GM13976 (cell line): ENCODE results near the gene FKBP5.
"Not testable (repeated sequence)": the region's sequence is repeated elsewhere in the genome, so short reads cannot be mapped to it uniquely, and the experiment has no call there.

Experiments
- DNase-seq: peaks from one replicate; pipeline ENCODE4 v3.0.0; 2012; ENCODE audit warnings: low spot score
- in situ Hi-C: fragments of 300-500 bp; cut with MboI; formaldehyde crosslinking; loops from one replicate; pipeline ENCODE4 v1.12.0; 2022; ENCODE audit warnings: low sequenced_read_pairs, mixed read lengths, inconsistent platforms; ENCODE audit not compliant: unreplicated experiment
- TF ChIP-seq, protein P1 (sequence below): IDR thresholded peaks from 2 replicates; pipeline ENCODE4 v1.5.1; 2012; ENCODE audit warnings: borderline replicate concordance, mild to moderate bottlenecking; ENCODE audit not compliant: insufficient read depth; ENCODE audit errors: extremely low read depth, missing control alignments, control extremely low read depth

Gene FKBP5

DNA sequence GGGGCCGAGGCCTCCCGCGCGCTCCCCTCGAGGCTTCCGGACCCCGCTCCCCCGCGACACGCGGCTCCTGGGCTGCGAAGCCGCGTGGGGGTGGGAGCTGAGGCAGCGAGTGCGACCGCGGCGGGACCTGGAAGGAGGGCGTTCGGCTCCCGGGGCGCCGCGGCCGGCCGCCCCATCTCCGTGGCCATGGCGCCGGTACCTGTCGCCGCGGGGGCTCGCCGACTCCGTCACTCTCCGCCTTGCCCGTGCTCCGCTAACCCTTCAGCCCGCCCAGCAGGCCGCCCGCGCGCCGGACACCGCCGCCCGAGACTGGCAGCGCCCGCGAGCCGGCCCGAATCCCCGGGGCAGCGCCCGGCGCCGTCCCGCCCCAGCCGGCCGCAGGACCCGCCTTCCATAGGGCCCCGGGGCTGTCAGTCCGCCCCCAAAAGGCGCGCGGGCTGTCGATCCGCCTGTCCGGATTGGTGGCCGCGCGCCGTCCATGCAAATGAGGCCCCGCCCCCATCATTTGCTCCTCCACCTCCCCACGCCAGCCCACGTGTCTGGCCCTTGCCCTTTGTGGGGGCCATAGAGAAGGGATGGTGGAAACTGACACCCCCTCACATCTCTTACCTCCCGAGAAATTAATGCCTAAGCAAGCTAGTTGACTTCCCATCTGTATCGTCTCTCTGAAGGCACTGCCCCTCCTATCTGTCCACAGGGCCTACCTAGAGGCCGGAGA, at the start of gene FKBP5:
Gene FKBP5, minus strand, starts transcription at position 311 of the 718 bp plus-strand sequence. CDS start 46,091 bp downstream, outside the sequence.
- TF ChIP-seq, protein P1, sequence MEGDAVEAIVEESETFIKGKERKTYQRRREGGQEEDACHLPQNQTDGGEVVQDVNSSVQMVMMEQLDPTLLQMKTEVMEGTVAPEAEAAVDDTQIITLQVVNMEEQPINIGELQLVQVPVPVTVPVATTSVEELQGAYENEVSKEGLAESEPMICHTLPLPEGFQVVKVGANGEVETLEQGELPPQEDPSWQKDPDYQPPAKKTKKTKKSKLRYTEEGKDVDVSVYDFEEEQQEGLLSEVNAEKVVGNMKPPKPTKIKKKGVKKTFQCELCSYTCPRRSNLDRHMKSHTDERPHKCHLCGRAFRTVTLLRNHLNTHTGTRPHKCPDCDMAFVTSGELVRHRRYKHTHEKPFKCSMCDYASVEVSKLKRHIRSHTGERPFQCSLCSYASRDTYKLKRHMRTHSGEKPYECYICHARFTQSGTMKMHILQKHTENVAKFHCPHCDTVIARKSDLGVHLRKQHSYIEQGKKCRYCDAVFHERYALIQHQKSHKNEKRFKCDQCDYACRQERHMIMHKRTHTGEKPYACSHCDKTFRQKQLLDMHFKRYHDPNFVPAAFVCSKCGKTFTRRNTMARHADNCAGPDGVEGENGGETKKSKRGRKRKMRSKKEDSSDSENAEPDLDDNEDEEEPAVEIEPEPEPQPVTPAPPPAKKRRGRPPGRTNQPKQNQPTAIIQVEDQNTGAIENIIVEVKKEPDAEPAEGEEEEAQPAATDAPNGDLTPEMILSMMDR: no peak

DNA sequence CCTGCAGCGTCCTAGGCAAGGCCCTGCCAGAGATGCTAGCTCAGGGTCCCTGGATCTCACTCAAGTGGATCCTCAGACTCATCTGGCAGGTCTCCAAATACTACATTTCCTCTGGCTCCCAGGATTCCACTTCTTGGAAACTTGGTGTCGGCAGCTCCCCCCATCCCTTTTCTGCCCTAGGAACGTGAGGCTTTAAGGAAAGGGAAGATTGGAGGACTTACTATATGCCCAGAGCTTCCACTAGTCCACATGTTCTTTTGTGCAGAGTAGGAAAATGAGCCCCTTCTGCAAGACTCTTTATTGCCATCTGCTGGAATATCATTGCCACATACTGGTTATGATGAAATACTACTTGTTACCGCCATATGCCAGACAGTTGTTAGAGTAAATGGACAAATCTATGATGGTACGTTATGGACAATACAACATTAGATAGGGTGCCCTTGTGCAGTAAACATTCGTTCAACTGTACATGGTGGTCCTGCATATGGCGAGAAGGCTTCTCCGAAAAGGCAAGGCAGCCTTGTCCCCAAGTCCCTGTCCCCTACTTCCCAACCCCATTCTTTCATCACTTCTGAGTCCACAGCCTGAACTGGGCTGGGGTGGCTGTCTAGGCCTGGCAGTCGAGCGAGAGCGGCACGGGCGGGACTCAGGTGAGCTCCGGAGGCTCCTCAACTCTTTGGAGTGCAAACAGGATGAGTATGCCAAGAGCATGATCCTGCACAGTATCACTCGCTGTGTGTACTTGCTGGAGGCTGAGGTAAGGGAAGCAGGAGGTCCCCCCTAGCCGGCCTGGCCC, 48.9 kb upstream of the FKBP5 start:
- peak; percentile 87 for DNase-seq
- TF ChIP-seq, protein P1: peak; percentile 53
- in situ Hi-C loops: loop anchor here (5.0 kb wide), 1 partner anchor 155 kb away; no protein-coding TSS in a partner anchor

More for the DNA sequence above, at the start of gene FKBP5:
- in situ Hi-C loops: no loop called here
- DNase-seq: peak; percentile 97

DNA sequence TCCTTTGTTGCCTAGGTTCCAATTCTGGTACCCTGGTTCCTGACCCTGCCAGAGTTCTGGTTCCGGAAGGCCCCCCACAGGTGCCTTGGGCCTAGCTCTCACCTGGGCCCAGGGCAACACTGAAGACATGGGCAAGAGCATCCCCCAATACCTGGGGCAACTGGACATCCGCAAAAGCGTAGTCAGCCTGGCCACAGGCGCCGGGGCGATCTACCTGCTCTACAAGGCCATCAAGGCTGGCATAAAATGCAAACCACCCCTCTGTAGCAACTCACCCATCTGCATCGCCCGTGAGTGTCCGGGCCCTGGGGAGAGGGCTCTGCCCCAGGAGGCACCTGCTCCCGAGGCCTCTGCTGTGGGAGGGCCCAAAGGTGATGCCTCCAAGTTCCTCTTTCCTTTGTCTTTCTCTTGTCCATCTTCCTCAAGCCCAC, 48.3 kb upstream of the FKBP5 start, which contains the start of gene ARMC12:
Gene ARMC12, plus strand, starts transcription at position 51 of the 431 bp plus-strand sequence. Its CDS starts 77 bp downstream, at position 128.
- in situ Hi-C loops: loop anchor here (5.0 kb wide), 1 partner anchor 155 kb away; no protein-coding TSS in a partner anchor
- no peak for DNase-seq

DNA sequence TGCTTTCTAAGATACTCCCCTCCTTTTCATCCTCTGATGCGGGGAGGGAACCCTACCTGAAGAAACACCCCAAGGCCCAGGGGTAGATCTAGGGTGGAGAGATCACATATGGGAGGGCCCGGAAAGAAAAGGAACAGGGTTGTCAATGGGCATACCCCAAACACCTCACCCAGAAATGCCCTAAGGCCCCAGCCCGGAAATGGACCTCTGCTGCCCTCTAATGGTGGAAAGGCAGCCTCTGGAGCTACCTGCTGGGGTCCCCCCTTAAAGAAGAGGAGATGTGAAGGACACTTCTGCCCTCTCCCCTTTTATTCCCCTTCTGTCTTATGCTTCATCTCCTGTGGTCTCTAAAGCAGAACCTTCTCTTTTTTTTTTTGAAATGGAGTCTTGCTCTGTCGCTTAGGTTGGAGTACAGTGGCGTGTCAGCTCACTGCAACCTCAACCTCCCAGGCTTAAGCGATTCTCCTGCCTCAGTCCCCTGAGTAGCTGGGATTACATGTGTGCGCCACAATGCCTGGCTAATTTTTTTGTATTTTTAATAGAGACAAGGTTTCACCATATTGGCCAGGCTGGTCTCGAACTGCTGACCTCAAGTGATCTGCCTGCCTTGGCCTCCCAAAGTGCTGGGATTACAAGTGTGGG, 47.7 kb upstream of the FKBP5 start:
- in situ Hi-C loops: loop anchor here (5.0 kb wide), 1 partner anchor 154 kb away; no protein-coding TSS in a partner anchor
- TF ChIP-seq, protein P1: peak; percentile 82
- peak; percentile 83 for DNase-seq

More for the DNA sequence above, 48.3 kb upstream of the FKBP5 start, which contains the start of gene ARMC12:
- TF ChIP-seq, protein P1: no peak

DNA sequence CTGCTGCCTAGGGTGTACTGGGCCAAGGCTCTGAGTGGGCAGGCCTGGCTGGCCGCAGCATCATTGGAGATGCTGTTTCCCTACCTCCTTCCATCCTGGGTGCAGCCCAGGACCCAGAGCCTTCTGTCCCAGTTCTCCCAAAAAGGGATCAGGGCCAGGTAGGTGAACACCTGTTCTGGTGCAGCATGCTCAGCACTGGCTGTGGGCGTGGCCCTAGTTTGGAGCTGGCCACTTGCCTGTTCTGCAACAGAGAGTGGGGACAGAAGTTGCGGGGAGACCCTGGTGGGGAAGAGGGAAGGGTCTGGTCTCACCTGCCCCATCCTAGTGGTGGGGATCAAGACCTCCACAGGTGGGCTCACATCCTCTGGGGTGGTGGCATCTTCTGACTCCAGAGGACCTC, 46.7 kb upstream of the FKBP5 start:
- DNase-seq: no peak
- in situ Hi-C loops: loop anchor here (5.0 kb wide), 1 partner anchor 153 kb away; no protein-coding TSS in a partner anchor
- TF ChIP-seq, protein P1: no peak

DNA sequence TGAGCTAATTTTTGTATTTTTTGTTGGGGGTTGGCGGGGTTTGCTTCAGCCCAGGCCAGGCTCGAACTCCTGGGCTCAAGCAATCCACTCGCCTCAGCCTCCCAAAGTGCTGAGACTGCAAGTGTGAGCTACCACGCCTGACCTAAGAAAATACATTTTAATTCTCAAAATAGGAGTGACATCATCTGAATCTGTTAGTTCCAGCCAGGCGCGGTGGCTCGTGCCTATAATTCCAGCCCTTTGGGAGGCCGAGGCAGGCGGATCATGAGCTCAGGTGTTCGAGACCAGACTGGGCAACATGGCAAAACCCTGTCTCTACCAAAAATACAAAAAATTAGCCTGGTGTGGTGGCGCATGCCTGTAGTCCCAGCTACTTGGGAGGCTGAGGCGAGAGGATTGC, 45.6 kb upstream of the FKBP5 start:
- DNase-seq, in situ Hi-C loops: not testable (repeated sequence)
